Measurements from ENCODE around the gene SLCO2A1.

DNA sequence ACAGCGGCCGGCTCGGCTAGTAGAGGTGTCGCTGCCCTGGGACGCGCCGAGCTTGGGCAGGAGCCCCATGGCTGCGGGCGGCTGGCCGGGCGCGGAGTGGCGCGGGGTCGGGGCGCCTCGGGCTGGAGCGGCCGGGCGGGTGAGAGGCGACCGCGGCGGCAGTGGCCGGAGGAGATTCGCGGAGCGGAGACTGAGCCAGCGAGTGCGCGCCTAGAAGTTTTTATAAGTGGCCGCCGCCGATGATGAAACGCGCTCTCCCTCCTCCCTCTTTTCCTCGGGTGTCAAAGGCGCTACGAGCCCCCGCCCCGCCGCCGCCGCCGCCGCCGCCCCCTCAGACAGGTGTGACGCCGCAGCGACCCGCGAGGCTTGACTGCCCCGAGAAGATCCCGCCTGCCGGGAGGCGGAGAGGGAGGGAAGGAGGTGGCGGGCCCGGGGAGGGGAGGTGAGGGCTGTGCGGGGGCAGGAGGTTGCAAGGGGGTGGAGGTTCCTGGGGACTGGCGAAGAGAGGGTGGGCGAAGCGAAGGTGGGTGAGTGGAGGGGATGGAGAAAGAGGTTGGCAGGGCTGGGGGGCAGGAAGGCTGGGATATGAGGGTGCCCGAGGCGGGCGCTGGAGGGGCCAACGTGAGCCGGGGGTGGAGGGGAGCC is at the start of gene SLCO2A1:
- no peak for TF ChIP-seq SP1 (IDR thresholded peaks at IDR 0.05)
- TF ChIP-seq FOXA1 (IDR thresholded peaks at IDR 0.05), result no peak
- TF ChIP-seq FOXK2 (IDR thresholded peaks at IDR 0.05), result no peak
- TF ChIP-seq LEF1 (IDR thresholded peaks at IDR 0.05; ENCODE audit: borderline replicate concordance), result no peak
- TF ChIP-seq ARNT (IDR thresholded peaks at IDR 0.05), result no peak
- no peak for TF ChIP-seq CTBP1 (IDR thresholded peaks at IDR 0.05; ENCODE audit: borderline replicate concordance)
- no peak for TF ChIP-seq BHLHE40 (IDR thresholded peaks at IDR 0.05; ENCODE audit: borderline replicate concordance)
- TF ChIP-seq TARDBP (IDR thresholded peaks at IDR 0.05), result no peak
- TF ChIP-seq ZNF384 (IDR thresholded peaks at IDR 0.05), result no peak
- no peak for TF ChIP-seq ELF4 (IDR thresholded peaks at IDR 0.05)

Data from HEK293T (cell line).